Left lung (tissue), 14 donors: ENCODE results near the gene CADM3. TPM values are rescaled to one million over a fixed set of nuclear protein-coding genes. Genes with fewer than 3 reads are reported as not detected.

ENCODE experiments used
- ATAC-seq: fragments of 200-7000 bp; cut with Tn5 transposase; one replicate; pipeline ENCODE4 v1.9.1; 2020; ENCODE audit warnings: moderate library complexity
- DNase-seq, 4 donors: peaks; one replicate each; pipeline ENCODE4 v3.0.0-alpha.2; 2013 to 2020
- H3K27ac ChIP-seq, 2 donors: fragments of 200-600 bp; sonication (generic) in 1 of 2; one replicate each; pipeline versions ENCODE4 v1.5.0 to v1.8.0; 2020 to 2021
- H3K27me3 ChIP-seq, 2 donors: fragments of 200-600 bp; sonication (generic) in 1 of 2; one replicate each; pipeline versions ENCODE4 v1.5.0 to v1.8.0; 2020 to 2021
- H3K36me3 ChIP-seq, 2 donors: fragments of 200-600 bp; sonication (generic) in 1 of 2; one replicate each; pipeline versions ENCODE4 v1.5.0 to v1.8.0; 2020 to 2021
- H3K4me1 ChIP-seq, 2 donors: fragments of 200-600 bp; one replicate each; pipeline ENCODE4 v1.8.0; 2021
- H3K4me3 ChIP-seq, 2 donors: fragments of 200-600 bp; sonication (generic) in 1 of 2; one replicate each; pipeline versions ENCODE4 v1.5.0 to v1.8.0; 2020 to 2021; ENCODE audit warnings: mild to moderate bottlenecking in 1 of 2
- H3K9me3 ChIP-seq, 2 donors: fragments of 200-600 bp; sonication (generic) in 1 of 2; one replicate each; pipeline versions ENCODE4 v1.5.0 to v1.8.0; 2020 to 2021
- CTCF ChIP-seq, 2 donors: fragments of 200-600 bp; sonication (generic) in 1 of 2; IDR thresholded peaks; one replicate each; pipeline versions ENCODE4 v1.5.0 to v1.8.0; 2021; ENCODE audit warnings: antibody characterized with exemption in 2 of 2
- intact Hi-C, 2 donors: fragments of 100-400 bp; cut with DNase I; formaldehyde crosslinking; loops; one replicate each; pipeline versions ENCODE4 v1.11.2 to v1.14.2; 2022
- long read RNA-seq, 12 donors: library from polyadenylated mRNA in 2 of 12; unstranded in 2 of 12; transcript quantifications; one replicate each; pipeline ENCODE4 v2.0.0 and lab custom pipeline, GENCODE V29; 2019 to 2026
- polyA plus RNA-seq, 6 donors: library from polyadenylated mRNA; unstranded; fragments of 120-200 nt; gene quantifications; one replicate each; pipeline ENCODE4 v1.2.1, GENCODE V29; 2013; ENCODE audit not compliant: insufficient read length in 6 of 6
- total RNA-seq, 2 donors: library from RNA; stranded (reverse); fragmentation: NEBNext Ultra II Directional; extraction: Animal tissue kit (Norgen Biotek cat#: 25700); gene quantifications; one replicate each; pipeline ENCODE4 v1.2.1, GENCODE V29; 2021
- donor health status: DM: no; HTN: yes; CAD: no.
- donor health status: DM: no; HTN: no; CAD: no.

CADM3 gene
- total RNA-seq = 1 to 10 TPM; 3.4 to 6.2 TPM
- 1 to 10 TPM; 1.1 to 1.7 (median 1.6) TPM for polyA plus RNA-seq
- long read RNA-seq, donor 1 = 0 reads
- long read RNA-seq, donor 2 = 0 reads
- long read RNA-seq, donor 3 = 0 reads
- long read RNA-seq, donor 4 = 0 reads
- long read RNA-seq, donor 5 = 0 reads
- long read RNA-seq, donor 6 = 0 reads
- long read RNA-seq, donor 7, partial matches to known transcripts = 0 of 2 reads
- long read RNA-seq, donor 7, other reads (novel, unspliced or antisense) = 0 of 2 reads
- long read RNA-seq, donor 8, partial matches to known transcripts = 0 of 1 reads
- long read RNA-seq, donor 8, other reads (novel, unspliced or antisense) = 0 of 1 reads
- long read RNA-seq, donor 9 = 0 reads
- long read RNA-seq, donor 10 = 0 reads
- long read RNA-seq, donor 11, transcript CADM3-202 (9 exons, 3,745 nt) = major isoform, 43 of 224 reads
- long read RNA-seq, donor 11, transcript CADM3-201 (10 exons, 2,546 nt) = minor isoform, 20 of 224 reads
- long read RNA-seq, donor 11, partial matches to known transcripts = 161 of 224 reads
- long read RNA-seq, donor 11, other reads (novel, unspliced or antisense) = 0 of 224 reads
- long read RNA-seq, donor 12, partial matches to known transcripts = 0 of 1 reads
- long read RNA-seq, donor 12, other reads (novel, unspliced or antisense) = 0 of 1 reads

- no peak within 1 kb of the TSS for H3K4me3 ChIP-seq
- no peak for TF ChIP-seq CTCF (IDR thresholded peaks at IDR 0.05)
- no peaks in the 10 kb centered on the region for H3K36me3 ChIP-seq
- ATAC-seq = peak; percentile 17
- H3K27me3 ChIP-seq = peaks cover 41 to 92% of the 10 kb centered on the region in 2 donors
- H3K9me3 ChIP-seq = no peaks in the 10 kb centered on the region
- H3K4me1 ChIP-seq = peaks cover 0 to 12% of the 10 kb centered on the region in 2 donors
- no peak within 1 kb of the TSS for H3K27ac ChIP-seq
- DNase-seq = peak in 1 of 4 donors; percentile 69
- intact Hi-C loops = no loop called here
Measured at GRCh38 chr1:159171254-159171687, at the start of gene CADM3. CADM3 (plus strand) TSS chr1:159171615; CDS start chr1:159171766, 151 bp downstream.

GRCh38 chr1:159122005-159122621 lies 49.3 kb upstream of the CADM3 start:
- Histone ChIP-seq H3K27ac (no peak overlapping the region), H3K4me1 (no peaks in the 10 kb centered on the region), H3K36me3 (no peaks in the 10 kb centered on the region), H3K4me3 (no peak overlapping the region), H3K27me3 (no peaks in the 10 kb centered on the region), H3K9me3 (no peaks in the 10 kb centered on the region)
- DNase-seq (no peak), ATAC-seq (no peak)
- intact Hi-C loops = no loop called here
- TF ChIP-seq CTCF (IDR thresholded peaks at IDR 0.05) = no peak

GRCh38 chr1:159123587-159123986 lies 47.8 kb upstream of the CADM3 start:
- no peaks in the 10 kb centered on the region for H3K9me3 ChIP-seq
- ATAC-seq = no peak
- intact Hi-C loops = no loop called here
- H3K4me3 ChIP-seq = no peak overlapping the region
- no peaks in the 10 kb centered on the region for H3K36me3 ChIP-seq
- no peaks in the 10 kb centered on the region for H3K27me3 ChIP-seq
- DNase-seq = no peak
- no peaks in the 10 kb centered on the region for H3K4me1 ChIP-seq
- no peak overlapping the region for H3K27ac ChIP-seq
- TF ChIP-seq CTCF (IDR thresholded peaks at IDR 0.05) = no peak

DNA sequence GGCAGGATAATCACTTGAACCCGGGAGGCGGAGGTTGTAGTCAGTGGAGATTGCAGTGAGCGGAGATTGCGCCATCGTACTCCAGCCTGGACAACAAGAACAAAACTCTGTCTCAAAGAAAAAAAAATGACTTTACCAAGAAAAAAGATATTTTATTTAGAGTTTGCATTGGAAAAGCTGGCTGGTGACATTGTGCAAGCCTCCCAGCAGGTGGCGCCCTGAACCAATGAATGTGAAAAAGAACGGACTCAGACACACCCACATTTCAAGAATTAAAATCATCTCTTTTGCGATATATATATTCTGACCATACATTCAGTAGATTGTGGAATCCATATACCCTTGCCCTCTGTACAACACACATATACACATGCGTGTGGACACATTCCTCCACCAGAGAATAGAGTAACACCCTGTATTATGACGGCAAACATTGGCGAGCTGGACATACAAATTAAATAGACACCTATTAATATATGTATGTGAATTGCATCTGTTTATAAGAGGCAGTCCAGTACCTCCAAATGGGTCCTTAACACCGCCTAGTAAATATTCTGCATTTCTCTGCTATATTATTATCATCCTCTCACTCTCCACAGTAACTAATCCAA lies 39.0 kb upstream of the CADM3 start:
- ATAC-seq = peak; percentile 67
- peak; percentile 77 to 85 for TF ChIP-seq CTCF (IDR thresholded peaks at IDR 0.05)
- no peaks in the 10 kb centered on the region for H3K36me3 ChIP-seq
- H3K27me3 ChIP-seq = peaks cover 0 to 3% of the 10 kb centered on the region in 2 donors
- H3K9me3 ChIP-seq = no peaks in the 10 kb centered on the region
- no peak overlapping the region for H3K27ac ChIP-seq
- intact Hi-C loops = loop anchor here in 1 of 2 donors (10.0 kb wide), 1 partner anchor 82 kb away; no protein-coding TSS in a partner anchor
- H3K4me1 ChIP-seq = no peaks in the 10 kb centered on the region
- H3K4me3 ChIP-seq = no peak overlapping the region
- peak; percentile 22 to 85 (median 57) for DNase-seq
